HFFc6 (cell line): ENCODE data around the gene STK11. TPM values are rescaled to one million over a fixed set of nuclear protein-coding genes. Genes with fewer than 3 reads are reported as not detected.
A peak's percentile ranks its signal among the peaks of the same experiment; 100 is the strongest.

Experiments
- DNase-seq: peaks from one replicate; pipeline ENCODE4 v3.0.0-alpha.2; 2018
- H3K27ac Mint-ChIP-seq: 2 replicates; pipeline ENCODE4 v1.8.0; 2020; ENCODE audit warnings: mild to moderate bottlenecking, mixed read lengths
- H3K27me3 Mint-ChIP-seq: 2 replicates; pipeline ENCODE4 v1.8.0; 2021; ENCODE audit warnings: mild to moderate bottlenecking, moderate library complexity, mixed read lengths; ENCODE audit not compliant: insufficient read depth
- H3K36me3 Mint-ChIP-seq: 2 replicates; pipeline ENCODE4 v1.8.0; 2021; ENCODE audit warnings: low read depth, mixed read lengths
- H3K4me1 Mint-ChIP-seq: 2 replicates; pipeline ENCODE4 v1.8.0; 2020; ENCODE audit warnings: low read depth, mixed read lengths
- H3K4me3 Mint-ChIP-seq: 2 replicates; pipeline ENCODE4 v1.8.0; 2020; ENCODE audit warnings: mild to moderate bottlenecking, moderate library complexity, mixed read lengths
- H3K9me3 Mint-ChIP-seq: 2 replicates; pipeline ENCODE4 v1.8.0; 2020; ENCODE audit warnings: mild to moderate bottlenecking, mixed read lengths
- CTCF ChIP-seq: fragments of 200-600 bp; sonication (generic); IDR thresholded peaks from 2 replicates; pipeline ENCODE4 v1.5.0; 2021; ENCODE audit warnings: antibody characterized with exemption, mild to moderate bottlenecking
- total RNA-seq, 6 experiments: library from RNA; stranded (reverse); fragmentation: NEBNext Ultra II Directional; extraction: Animal tissue kit (Norgen Biotek cat#: 25700); gene quantifications; 2 replicates in 1 of 6; 3 replicates in 5 of 6; pipeline ENCODE4 v1.2.3, GENCODE V29; 2021

Gene STK11
- total RNA-seq, 6 experiments from 2014 or later: 52.9 to 59.1 (median 56.7) TPM

GRCh38 chr19:1231729-1232637 lies 26.4 kb downstream of the STK11 start:
- no peak for TF ChIP-seq CTCF
- Mint-ChIP-seq H3K27me3 (peaks cover 3% of the 10 kb centered on the region), H3K27ac (peak overlapping the region; percentile 58), H3K9me3 (no peaks in the 10 kb centered on the region), H3K4me1 (peaks cover 6% of the 10 kb centered on the region; the same call in 1 of the 2 replicates), H3K4me3 (no peak overlapping the region; the same call in 1 of the 2 replicates), H3K36me3 (no peaks in the 10 kb centered on the region)
- no peak for DNase-seq

- H3K27ac Mint-ChIP-seq: peak overlapping the region; percentile 58
- peaks cover 6% of the 10 kb centered on the region; the same call in 1 of the 2 replicates for H3K4me1 Mint-ChIP-seq
- no peak for TF ChIP-seq CTCF
- no peak overlapping the region; the same call in 1 of the 2 replicates for H3K4me3 Mint-ChIP-seq
- H3K9me3 Mint-ChIP-seq: no peaks in the 10 kb centered on the region
- H3K27me3 Mint-ChIP-seq: peaks cover 3% of the 10 kb centered on the region
- no peaks in the 10 kb centered on the region for H3K36me3 Mint-ChIP-seq
- DNase-seq: no peak
Measured at GRCh38 chr19:1232652-1233072, 27.1 kb downstream of the STK11 start.

GRCh38 chr19:1233115-1233667 lies 27.6 kb downstream of the STK11 start:
- DNase-seq: no peak
- no peaks in the 10 kb centered on the region for H3K36me3 Mint-ChIP-seq
- TF ChIP-seq CTCF: no peak
- no peak overlapping the region for H3K27ac Mint-ChIP-seq
- no peak overlapping the region for H3K4me3 Mint-ChIP-seq
- peaks cover 1% of the 10 kb centered on the region for H3K27me3 Mint-ChIP-seq
- H3K9me3 Mint-ChIP-seq: no peaks in the 10 kb centered on the region
- H3K4me1 Mint-ChIP-seq: peaks cover 6% of the 10 kb centered on the region; the same call in 1 of the 2 replicates

- H3K9me3 Mint-ChIP-seq: no peaks in the 10 kb centered on the region
- DNase-seq: no peak
- no peak overlapping the region for H3K4me3 Mint-ChIP-seq
- no peak for TF ChIP-seq CTCF
- peaks cover 6% of the 10 kb centered on the region; the same call in 1 of the 2 replicates for H3K4me1 Mint-ChIP-seq
- no peaks in the 10 kb centered on the region for H3K36me3 Mint-ChIP-seq
- no peak overlapping the region for H3K27ac Mint-ChIP-seq
- no peaks in the 10 kb centered on the region; the same call in 1 of the 2 replicates for H3K27me3 Mint-ChIP-seq
Measured at GRCh38 chr19:1234051-1234954, 28.7 kb downstream of the STK11 start.

GRCh38 chr19:1234955-1235380 lies 29.4 kb downstream of the STK11 start:
- H3K36me3 Mint-ChIP-seq: no peaks in the 10 kb centered on the region
- no peak for TF ChIP-seq CTCF

More at GRCh38 chr19:1234955-1235380, 29.4 kb downstream of the STK11 start:
- no peak overlapping the region for H3K27ac Mint-ChIP-seq
- no peaks in the 10 kb centered on the region; the same call in 1 of the 2 replicates for H3K27me3 Mint-ChIP-seq
- no peaks in the 10 kb centered on the region for H3K9me3 Mint-ChIP-seq
- H3K4me3 Mint-ChIP-seq: no peak overlapping the region
- no peak for DNase-seq
- H3K4me1 Mint-ChIP-seq: peaks cover 6% of the 10 kb centered on the region; the same call in 1 of the 2 replicates
